PC-9 (cell line): ENCODE measurements around the gene SGIP1. TPM values are rescaled to one million over a fixed set of nuclear protein-coding genes. Genes with fewer than 3 reads are reported as not detected.

Experiments used
- BruUV-seq: library from RNA; stranded (reverse); fragments of 400-500 nt; replicated peaks from 2 replicates; lab custom pipeline; 2021; lab: Mats Ljungman, UMichigan
- CTCF ChIA-PET: fragments of 300-600 bp; sonication (Branson Sonifier 250); formaldehyde crosslinking; loops from one replicate; lab custom pipeline; 2022; ENCODE audit warnings: antibody characterized with exemption; lab: Charles Lee
- POLR2A ChIA-PET: fragments of 300-600 bp; sonication (Branson Sonifier 250); formaldehyde crosslinking; loops from one replicate; lab custom pipeline; 2022; ENCODE audit warnings: antibody characterized with exemption; ENCODE audit not compliant: unreplicated experiment; lab: Charles Lee
- DNase-seq, 2 experiments: peaks; one replicate each; pipeline versions ENCODE4 v3.0.0 to v3.0.0-alpha.2; 2015 to 2022; ENCODE audit warnings: mixed read lengths in 1 of 2
- H2AFZ ChIP-seq: fragments of 200-600 bp; sonication (generic); 2 replicates; pipeline ENCODE4 v1.8.1; 2017; ENCODE audit warnings: antibody characterized with exemption
- H3F3A ChIP-seq: fragments of 200-600 bp; sonication (generic); 2 replicates; pipeline ENCODE4 v1.8.1; 2017; ENCODE audit warnings: antibody characterized with exemption, mild to moderate bottlenecking, low read depth; ENCODE audit not compliant: insufficient read depth
- H3K27ac ChIP-seq: fragments of 200-600 bp; sonication (generic); 2 replicates; pipeline ENCODE4 v1.6.1; 2016; ENCODE audit warnings: mixed run types
- H3K27me3 ChIP-seq: fragments of 200-600 bp; sonication (generic); 2 replicates; pipeline ENCODE4 v1.6.1; 2016; ENCODE audit warnings: low read depth, mixed run types; ENCODE audit not compliant: insufficient read depth
- H3K36me3 ChIP-seq: fragments of 200-600 bp; sonication (generic); 2 replicates; pipeline ENCODE4 v1.6.1; 2016; ENCODE audit warnings: low read depth, mixed run types
- H3K4me1 ChIP-seq: fragments of 200-600 bp; sonication (generic); replicated peaks from 2 replicates; pipeline ENCODE4 v1.6.1; 2016; ENCODE audit warnings: mixed run types; ENCODE audit not compliant: insufficient read depth
- H3K4me2 ChIP-seq: fragments of 200-600 bp; sonication (generic); 2 replicates; pipeline ENCODE4 v1.6.1; 2017; ENCODE audit warnings: mixed run types
- H3K4me3 ChIP-seq: fragments of 200-600 bp; sonication (generic); 2 replicates; pipeline ENCODE4 v1.6.1; 2016; ENCODE audit warnings: mixed run types
- H3K79me2 ChIP-seq: fragments of 200-600 bp; sonication (generic); 2 replicates; pipeline ENCODE4 v1.6.1; 2017; ENCODE audit warnings: low read depth, mixed run types
- H3K9me2 ChIP-seq: fragments of 200-600 bp; sonication (generic); 2 replicates; pipeline ENCODE4 v1.8.1; 2017; ENCODE audit warnings: mild to moderate bottlenecking; ENCODE audit not compliant: insufficient read depth
- H3K9me3 ChIP-seq: fragments of 200-600 bp; sonication (generic); 2 replicates; pipeline ENCODE4 v1.8.1; 2016; ENCODE audit warnings: low read depth; ENCODE audit not compliant: insufficient read depth
- H4K20me1 ChIP-seq: fragments of 200-600 bp; sonication (generic); 2 replicates; pipeline ENCODE4 v1.8.1; 2017; ENCODE audit not compliant: insufficient read depth
- CTCF ChIP-seq: fragments of 200-600 bp; sonication (generic); conservative IDR thresholded peaks from 2 replicates; pipeline ENCODE4 v1.6.1; 2017; ENCODE audit warnings: mixed run types, antibody characterized with exemption, mild to moderate bottlenecking, moderate library complexity
- EZH2 ChIP-seq: fragments of 200-600 bp; sonication (generic); IDR thresholded peaks from 2 replicates; pipeline ENCODE4 v1.8.0; 2017; ENCODE audit warnings: antibody characterized with exemption, low read depth
- intact Hi-C: fragments of 100-400 bp; cut with micrococcal nuclease; formaldehyde crosslinking; loops from one replicate; pipeline ENCODE4 v1.10.0; 2022; ENCODE audit not compliant: unreplicated experiment
- total RNA-seq: library from RNA; stranded (reverse); gene quantifications from 2 replicates; pipeline ENCODE4 v1.2.3, GENCODE V29; 2021

Gene SGIP1
- total RNA-seq, 1 experiment from 2014 or later, result not detected

GRCh38 chr1:66520655-66521054 lies 13.3 kb upstream of the SGIP1 start:
- BruUV-seq, result no TSS peak

GRCh38 chr1:66521721-66522365 lies 12.1 kb upstream of the SGIP1 start:
- H3K4me2 ChIP-seq, result peak overlapping the region; percentile 35

More at GRCh38 chr1:66520655-66521054, 13.3 kb upstream of the SGIP1 start:
- Histone ChIP-seq H3K4me2 (peak overlapping the region; percentile 33; the same call in 1 of the 2 replicates), H3K9me2 (no peaks in the 10 kb centered on the region), H3K27ac (peak overlapping the region; percentile 71), H3K27me3 (no peaks in the 10 kb centered on the region), H3K79me2 (no peaks in the 10 kb centered on the region), H3K4me3 (no peak overlapping the region), H3F3A (peaks cover 10% of the 10 kb centered on the region; the same call in 1 of the 2 replicates), H3K4me1 (peaks cover 30% of the 10 kb centered on the region), H3K9me3 (peaks cover 4% of the 10 kb centered on the region; the same call in 1 of the 2 replicates), H2AFZ (peak overlapping the region; percentile 31; the same call in 1 of the 2 replicates), H3K36me3 (no peaks in the 10 kb centered on the region), H4K20me1 (no peaks in the 10 kb centered on the region)
- ChIA-PET POLR2A (no interaction called here), CTCF (no interaction called here)
- TF ChIP-seq EZH2 (no peak), CTCF (no peak)
- intact Hi-C loops, result no loop called here
- no peak for DNase-seq

GRCh38 chr1:66523562-66523961 lies 10.4 kb upstream of the SGIP1 start:
- CTCF ChIA-PET, result no interaction called here
- DNase-seq, result no peak
- Histone ChIP-seq H3K27ac (no peak overlapping the region), H3K79me2 (no peaks in the 10 kb centered on the region), H3K9me2 (no peaks in the 10 kb centered on the region), H3K27me3 (no peaks in the 10 kb centered on the region), H3K4me2 (no peak overlapping the region), H3K9me3 (peaks cover 4% of the 10 kb centered on the region; the same call in 1 of the 2 replicates), H3F3A (peaks cover 10% of the 10 kb centered on the region; the same call in 1 of the 2 replicates), H3K4me3 (no peak overlapping the region), H2AFZ (no peak overlapping the region), H3K36me3 (no peaks in the 10 kb centered on the region), H4K20me1 (no peaks in the 10 kb centered on the region), H3K4me1 (peaks cover 30% of the 10 kb centered on the region)
- BruUV-seq, result no TSS peak
- intact Hi-C loops, result no loop called here
- TF ChIP-seq EZH2 (no peak), CTCF (no peak)
- POLR2A ChIA-PET, result no interaction called here

More at GRCh38 chr1:66521721-66522365, 12.1 kb upstream of the SGIP1 start:
- Histone ChIP-seq H3K9me3 (peaks cover 4% of the 10 kb centered on the region; the same call in 1 of the 2 replicates), H3K27me3 (no peaks in the 10 kb centered on the region), H3K9me2 (no peaks in the 10 kb centered on the region), H3F3A (peaks cover 10% of the 10 kb centered on the region; the same call in 1 of the 2 replicates), H2AFZ (no peak overlapping the region), H4K20me1 (no peaks in the 10 kb centered on the region), H3K4me3 (no peak overlapping the region), H3K27ac (peak overlapping the region; percentile 47), H3K36me3 (no peaks in the 10 kb centered on the region), H3K79me2 (no peaks in the 10 kb centered on the region), H3K4me1 (peaks cover 30% of the 10 kb centered on the region)
- peak in 1 of 2 experiments; percentile 78 for DNase-seq
- no peak for TF ChIP-seq CTCF
- no peak for TF ChIP-seq EZH2
- ChIA-PET CTCF (no interaction called here), POLR2A (no interaction called here)
- intact Hi-C loops, result no loop called here
- no TSS peak for BruUV-seq
